GM21447 (cell line): ENCODE data around the gene PTER.

Experiments used
- ATAC-seq: cut with Tn5 transposase; IDR thresholded peaks from one replicate; pipeline ENCODE4 v1.9.1; 2021; ENCODE audit not compliant: unreplicated experiment

Gene PTER

GRCh38 chr10:16536155-16536554, 99.3 kb downstream of the PTER start:
- no peak for ATAC-seq

- no peak for ATAC-seq
Measured at GRCh38 chr10:16544099-16544498, 107.3 kb downstream of the PTER start.

GRCh38 chr10:16544591-16544990, 107.8 kb downstream of the PTER start:
- ATAC-seq: no peak

- no peak for ATAC-seq
Measured at GRCh38 chr10:16545116-16545736, 108.4 kb downstream of the PTER start.

GRCh38 chr10:16547973-16548372, 111.2 kb downstream of the PTER start:
- no peak for ATAC-seq

GRCh38 chr10:16559236-16559773, 122.5 kb downstream of the PTER start:
- ATAC-seq: no peak

- no peak for ATAC-seq
Measured at GRCh38 chr10:16562891-16563290, 126.1 kb downstream of the PTER start.
